Activated T-helper 1 cell treated with anti-CD3 and anti-CD28 coated beads, Interleukin-2, amount 50 U/mL, for 16 hours (primary cell): Measurements from ENCODE around the gene CCL4L2.
"Not testable (repeated sequence)": the region's sequence is repeated elsewhere in the genome, so short reads cannot be mapped to it uniquely, and the experiment has no call there.

Experiments used
- DNase-seq, 2 donors: peaks; one replicate each; pipeline ENCODE4 v3.0.0-alpha.2; 2020; ENCODE audit warnings: low read depth in 1 of 2, low spot score in 1 of 2

Gene CCL4L2

DNA sequence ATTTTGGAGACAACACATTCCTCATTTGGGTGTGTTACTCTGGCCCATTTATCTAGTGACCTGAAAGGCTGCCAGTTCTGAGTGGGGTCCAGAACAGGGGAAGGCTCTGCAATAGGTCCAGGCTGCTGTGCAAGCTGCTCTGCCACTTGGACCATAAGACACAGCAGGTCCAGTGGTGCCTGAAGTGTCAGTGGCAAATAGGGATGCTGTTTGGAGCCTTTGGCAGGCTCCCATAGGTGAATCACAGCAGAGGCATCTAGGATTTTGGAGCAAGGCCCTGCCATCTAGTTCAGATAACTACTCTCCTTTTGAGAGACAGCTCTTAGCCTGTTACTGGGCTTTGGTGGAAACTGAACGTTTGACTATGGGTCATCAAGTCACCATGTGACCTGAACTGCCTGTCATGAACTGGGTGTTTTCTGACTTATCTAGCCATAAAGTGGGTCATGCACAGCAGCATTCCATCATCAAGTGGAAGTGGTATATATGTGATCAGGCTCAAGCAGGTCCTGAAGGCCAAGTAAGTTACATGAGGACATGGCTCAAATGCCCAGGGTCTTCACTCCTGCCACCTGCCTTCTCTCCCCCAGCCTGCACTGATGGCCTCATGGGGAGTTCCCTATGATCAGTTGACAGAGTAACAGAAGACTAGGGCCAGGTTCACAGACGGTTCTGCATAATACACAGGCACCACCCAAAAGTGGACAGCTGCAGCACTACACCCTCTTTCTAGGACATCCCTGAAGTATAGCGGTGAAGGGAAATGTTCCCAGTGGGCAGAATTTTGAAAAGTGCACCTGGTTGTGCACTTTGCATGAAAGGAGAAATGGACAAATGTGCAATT, 10.1 kb downstream of the CCL4L2 start:
- not testable (repeated sequence) for DNase-seq

DNA sequence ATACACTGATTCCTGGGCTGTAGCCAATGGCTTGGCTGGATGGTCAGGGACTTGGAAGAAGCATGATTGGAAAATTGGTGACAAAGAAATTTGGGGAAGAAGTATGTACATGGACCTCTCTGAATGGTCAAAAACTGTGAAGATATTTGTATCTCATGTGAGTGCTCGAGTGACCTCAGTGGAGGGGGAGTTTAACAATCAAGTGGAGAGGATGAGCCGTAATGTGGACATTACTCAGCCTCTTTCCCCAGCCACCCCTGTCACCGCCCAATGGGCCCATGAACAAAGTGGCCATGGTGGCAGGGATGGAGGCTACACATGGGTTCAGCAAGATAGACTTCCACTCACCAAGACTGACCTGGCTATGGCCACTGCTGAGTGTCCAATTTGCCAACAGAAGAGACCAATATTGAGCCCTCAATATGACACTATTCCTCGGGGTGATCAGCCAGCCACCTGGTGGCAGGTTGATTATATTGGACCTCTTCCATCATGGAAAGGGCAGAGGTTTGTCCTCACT, 10.8 kb downstream of the CCL4L2 start:
- not testable (repeated sequence) for DNase-seq

DNA sequence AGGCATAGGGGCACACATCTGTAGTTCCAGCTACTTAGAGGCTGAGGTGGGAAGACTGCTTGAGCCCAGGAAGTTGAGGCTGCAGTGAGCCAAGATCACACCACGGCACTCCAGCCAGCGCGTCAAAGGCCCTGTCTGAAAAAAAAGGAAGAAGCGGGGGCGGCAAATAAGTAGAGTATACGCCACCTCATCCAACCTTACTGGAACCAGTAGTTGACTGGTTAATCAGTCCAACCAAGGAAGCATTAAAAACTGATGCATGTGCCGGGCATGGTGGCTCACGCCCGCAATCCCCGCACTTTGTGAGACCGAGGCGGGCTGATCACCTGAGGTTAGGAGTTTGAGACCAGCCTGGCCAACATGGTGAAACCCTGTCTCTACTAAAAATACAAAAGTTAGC, 12.1 kb downstream of the CCL4L2 start:
- DNase-seq = not testable (repeated sequence)

DNA sequence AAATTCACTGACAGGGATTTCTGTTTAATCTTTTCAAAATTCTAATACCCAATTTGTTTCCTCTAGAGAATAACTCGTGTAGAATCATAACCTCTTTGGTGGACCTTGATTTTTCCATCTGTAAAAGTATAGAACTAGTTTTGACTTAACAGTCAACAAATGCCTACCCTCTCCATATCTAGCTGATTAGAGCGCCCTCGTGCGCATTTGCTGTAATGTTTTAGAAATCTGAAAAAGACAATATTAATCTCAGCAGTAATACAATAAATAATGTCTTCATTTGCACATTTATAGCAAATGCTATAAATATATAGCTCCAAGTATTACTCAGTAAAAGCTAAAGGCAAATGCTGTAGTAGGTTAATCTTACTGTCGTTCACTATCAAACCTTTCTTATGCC, 18.8 kb downstream of the CCL4L2 start:
- DNase-seq = not testable (repeated sequence)

DNA sequence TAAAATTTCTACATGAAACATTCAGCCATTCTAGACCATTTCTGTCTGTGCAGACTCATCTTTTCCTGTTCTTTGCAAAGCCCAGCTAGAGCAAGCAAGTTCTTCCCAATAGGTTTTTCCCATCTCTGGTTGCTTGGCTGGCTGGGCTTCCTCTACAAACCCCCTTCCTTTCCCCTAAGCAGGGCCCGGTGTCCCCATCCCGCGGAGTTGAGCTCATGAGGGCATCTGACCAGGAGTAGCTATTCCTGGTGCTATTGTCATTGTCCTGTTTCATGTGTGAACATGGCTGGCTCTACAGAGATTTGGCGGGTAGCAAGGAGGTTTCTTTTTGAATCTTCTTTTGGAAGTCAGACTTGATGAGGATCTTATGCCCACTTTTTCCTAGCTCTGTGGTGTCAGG, 31.2 kb downstream of the CCL4L2 start:
- not testable (repeated sequence) for DNase-seq
